ENCODE results near the gene SCARB2.

Gene SCARB2

DNA sequence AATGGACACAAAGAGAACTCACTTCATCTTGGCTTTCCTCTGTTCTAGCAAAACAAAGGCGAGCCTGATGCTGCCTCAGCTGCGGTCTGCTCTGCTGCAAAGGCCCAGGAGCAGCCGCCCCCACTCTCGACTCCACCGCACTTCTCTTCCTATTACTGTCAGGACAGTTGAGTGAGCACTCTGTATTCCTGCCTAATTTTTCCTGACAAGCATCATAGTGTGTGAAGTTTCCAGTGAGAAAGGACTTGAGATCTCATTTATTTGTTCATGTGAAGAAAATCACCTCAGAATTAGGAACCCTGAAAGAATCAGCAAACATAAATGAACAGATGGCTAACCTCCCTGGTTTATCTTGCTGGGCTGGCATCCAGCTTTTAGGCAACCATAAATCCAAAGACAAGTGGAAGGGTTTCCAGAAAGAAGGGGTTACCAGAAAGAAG, 15.6 kb downstream of the SCARB2 start:
- DNase-seq, result peak; percentile 74

DNA sequence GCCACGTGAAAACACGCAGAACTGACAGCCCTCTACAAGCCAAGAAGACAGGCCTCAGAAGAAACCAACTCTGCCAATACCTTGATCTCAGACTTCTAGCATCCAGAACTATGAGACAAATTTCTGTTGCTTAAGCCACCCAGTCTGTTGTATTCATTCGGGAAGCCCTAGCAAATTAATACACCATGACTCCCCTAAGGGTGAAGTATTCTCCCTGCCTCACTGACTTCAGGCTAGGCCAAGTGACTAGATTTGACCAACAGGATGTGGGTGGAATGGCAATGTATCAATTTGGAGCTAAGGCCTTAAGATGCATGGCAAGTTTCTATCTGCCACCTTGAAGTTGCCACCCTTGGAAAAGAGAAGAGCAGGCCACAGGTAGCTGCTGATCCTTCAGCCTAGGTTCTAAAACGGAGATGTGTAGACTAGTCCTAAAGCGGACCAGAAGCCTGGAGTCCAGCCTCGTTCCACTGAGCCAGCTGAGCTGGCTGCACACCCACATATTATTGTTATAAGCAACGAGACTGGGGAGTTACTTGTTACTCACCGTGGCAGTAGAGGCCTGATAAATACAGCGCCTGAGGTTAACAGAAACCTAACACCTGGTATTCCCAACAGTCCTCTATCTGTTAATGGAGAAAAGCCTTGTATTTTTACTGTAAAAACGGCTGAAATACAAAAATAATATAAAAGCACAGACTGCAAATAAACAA, 16.4 kb downstream of the SCARB2 start:
- no peak for DNase-seq

GRCh38 chr4:76196376-76196775, 17.2 kb downstream of the SCARB2 start:
- DNase-seq, result peak; percentile 49

GRCh38 chr4:76195326-76195725, 18.3 kb downstream of the SCARB2 start:
- DNase-seq, result no peak

DNA sequence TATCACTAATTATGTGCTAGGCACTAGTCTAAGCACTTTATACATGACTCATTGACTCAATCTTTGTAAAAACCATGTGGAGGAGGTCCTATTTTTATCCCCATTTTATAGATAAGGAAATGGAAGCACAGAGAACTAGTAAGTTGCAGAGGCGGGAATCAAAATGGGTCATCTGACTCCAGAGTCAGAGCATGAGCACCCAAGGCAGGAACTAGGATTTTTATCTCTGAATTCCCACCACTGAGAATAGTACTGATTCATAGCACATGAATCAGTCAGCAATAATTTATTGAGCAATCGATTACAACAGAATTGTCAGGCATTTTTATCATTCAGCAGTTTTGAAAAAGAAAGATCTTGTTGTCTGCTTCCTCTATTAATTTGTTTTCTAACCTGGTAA, 19.3 kb downstream of the SCARB2 start:
- peak; percentile 95 for DNase-seq

- DNase-seq, result peak; percentile 53
Observed at GRCh38 chr4:76192236-76192635, 21.4 kb downstream of the SCARB2 start.

DNA sequence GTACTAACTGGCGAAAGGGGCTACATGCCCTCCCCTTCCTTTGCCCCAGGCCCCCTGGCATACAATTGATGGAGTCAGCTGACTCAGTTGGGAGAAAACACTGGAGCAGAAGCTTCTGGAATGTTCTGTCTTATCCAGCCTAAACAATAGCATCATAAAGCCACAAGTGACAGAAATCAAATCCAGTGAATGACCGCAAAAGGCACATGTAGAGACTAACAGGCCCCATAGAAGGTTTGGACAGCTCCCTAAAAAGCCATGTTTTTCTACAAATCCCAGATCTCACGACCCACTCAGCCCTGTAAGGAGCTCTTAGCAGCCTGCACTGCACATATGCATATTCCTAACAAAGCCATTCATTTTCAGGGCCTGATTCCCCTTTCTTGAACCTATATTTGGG, 25.1 kb downstream of the SCARB2 start:
- no peak for DNase-seq

- DNase-seq, result no peak
Observed at GRCh38 chr4:76188149-76188548, 25.5 kb downstream of the SCARB2 start.

GRCh38 chr4:76187152-76187551, 26.5 kb downstream of the SCARB2 start:
- no peak for DNase-seq

GRCh38 chr4:76182463-76182862, 31.2 kb downstream of the SCARB2 start:
- no peak for DNase-seq

DNA sequence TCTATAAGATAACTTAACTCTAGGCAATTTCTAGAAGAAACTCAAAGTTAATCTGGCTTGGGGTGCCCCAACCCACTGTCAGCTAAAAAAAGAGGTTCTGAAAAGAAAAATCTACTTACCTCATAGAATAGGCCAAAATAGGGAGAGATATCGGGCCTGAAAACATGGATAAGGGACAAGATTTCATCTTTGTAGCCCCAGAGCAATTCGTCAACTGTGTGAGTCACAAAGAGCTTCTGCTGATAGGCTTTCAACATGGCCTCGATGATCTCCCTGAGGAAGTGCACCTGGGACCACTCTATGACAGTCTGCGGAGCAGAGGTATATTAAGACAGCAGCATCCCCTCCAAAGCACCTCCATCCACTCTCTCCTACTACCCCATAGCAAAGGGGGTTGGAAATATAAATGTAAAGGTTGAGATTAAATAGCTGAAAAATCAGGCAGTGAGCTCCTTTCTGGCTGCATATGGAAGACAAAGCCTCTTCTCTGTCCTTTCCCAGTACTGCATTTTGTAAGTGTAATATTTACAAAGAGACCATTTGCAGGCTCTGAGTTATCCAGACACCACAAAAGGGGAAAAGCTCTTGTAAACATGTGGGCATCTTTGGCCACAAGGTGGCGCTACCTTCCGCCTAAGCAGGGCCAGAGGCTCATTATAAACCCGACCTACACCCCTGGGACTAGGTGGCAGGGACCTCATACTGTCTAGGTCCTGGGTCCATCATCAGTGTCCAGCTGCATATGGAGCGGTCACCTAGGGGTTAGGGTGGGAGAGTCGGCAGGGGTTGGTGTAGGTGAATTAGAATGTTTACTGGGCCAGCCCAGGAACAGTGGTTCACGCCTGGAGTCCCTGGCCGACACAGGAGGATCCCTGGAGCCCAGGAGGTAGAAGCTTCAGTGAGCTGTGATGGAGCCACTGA, 34.0 kb downstream of the SCARB2 start:
- DNase-seq, result peak; percentile 89

GRCh38 chr4:76178296-76178695, 35.3 kb downstream of the SCARB2 start:
- DNase-seq, result no peak

DNA sequence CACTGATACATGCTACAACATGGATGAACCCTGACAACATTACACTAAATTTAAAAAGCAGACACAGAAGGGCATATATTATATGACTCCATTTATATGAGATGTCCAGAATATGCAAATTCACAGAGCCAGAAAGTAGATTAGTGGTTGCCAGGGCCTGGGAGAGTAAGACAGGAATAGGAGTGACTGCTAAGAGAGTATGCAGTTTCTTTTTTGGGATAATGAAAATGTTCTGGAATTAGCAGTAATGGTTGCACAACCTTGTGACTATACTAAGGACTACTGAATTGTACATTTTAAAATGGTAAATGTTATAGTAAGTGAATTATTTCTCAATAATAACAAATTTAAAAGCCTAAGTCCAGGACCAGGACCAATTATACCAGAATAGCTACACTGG, 35.9 kb downstream of the SCARB2 start:
- DNase-seq, result no peak

DNA sequence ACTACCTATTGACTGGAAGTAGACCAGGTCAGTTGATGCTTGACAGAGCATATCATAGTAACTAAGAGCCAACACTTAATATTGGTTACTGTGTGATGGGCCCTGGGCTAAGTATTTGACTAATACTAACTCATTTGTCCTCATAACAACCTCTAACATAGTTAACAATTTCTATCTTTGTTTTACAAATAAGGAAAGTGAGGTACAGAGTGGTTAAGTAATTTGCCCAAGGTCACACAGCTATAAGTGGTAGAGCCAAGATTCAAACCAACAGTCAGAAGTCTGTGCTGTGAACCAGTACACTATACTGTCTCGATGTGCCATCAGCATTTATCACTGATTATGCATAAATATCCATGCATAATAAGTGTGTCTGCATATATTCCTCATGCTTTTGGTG, 38.3 kb downstream of the SCARB2 start:
- no peak for DNase-seq

- no peak for DNase-seq
Observed at GRCh38 chr4:76174216-76174615, 39.4 kb downstream of the SCARB2 start.

DNA sequence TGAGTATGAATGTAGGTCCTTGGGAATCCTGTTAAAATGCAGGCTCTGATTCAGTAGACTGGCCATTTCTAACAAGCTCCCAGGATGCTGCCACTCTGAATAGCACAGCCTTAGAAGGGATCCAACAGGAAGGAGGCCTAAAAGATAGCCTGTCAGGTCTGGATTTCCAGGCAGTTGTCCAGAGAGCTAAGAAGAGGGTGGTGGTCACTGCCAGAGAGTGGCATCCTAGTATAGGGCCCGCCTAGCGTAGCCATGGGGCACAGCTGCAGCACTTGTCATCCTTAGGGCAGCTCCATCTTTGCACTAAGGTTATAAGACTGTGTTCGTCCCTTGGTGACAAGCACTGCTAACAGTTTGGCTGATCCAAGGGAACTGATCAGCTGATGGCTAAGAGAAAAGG, 44.9 kb downstream of the SCARB2 start:
- no peak for DNase-seq

GRCh38 chr4:76166480-76166879, 47.1 kb downstream of the SCARB2 start:
- DNase-seq, result no peak

GRCh38 chr4:76160355-76160754, 53.3 kb downstream of the SCARB2 start:
- DNase-seq, result no peak

DNA sequence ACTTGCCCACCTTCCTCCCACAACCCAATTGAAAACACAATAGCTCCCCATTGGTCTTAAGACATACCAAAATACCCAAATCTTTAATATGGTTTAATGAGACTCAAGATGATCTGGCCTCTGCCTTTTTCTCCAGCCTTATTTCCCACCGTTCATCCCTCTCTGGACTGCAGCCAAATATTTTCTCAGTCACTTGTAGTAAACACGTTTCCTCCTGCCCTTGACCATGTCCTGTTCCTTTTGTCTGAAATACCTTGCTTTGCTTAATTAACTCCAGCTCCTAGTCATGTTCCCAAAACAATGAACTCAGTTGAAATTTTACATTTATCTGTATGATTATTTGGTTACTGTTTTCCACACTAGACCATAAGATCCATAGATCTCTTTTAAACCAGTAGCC, 57.0 kb downstream of the SCARB2 start:
- no peak for DNase-seq

DNA sequence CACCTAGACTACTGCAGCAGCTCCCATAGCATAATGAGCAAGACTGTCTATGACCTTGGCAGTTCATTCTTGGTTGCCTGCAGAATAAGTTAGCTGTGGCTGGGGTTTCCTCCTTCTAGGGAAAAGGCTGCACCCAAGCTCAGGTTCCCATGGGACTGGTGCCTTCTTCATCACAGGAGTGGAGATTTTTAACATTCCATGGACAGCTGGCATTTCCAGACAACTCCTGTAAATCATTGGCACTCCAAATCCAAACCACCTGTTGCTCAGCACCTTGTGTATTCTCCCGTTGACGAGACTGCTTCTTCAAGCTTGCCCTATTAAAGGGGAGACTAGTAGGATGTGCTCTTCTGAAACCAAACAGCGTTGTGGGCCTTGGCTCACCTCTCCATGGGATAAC, 57.6 kb downstream of the SCARB2 start:
- DNase-seq, result no peak

DNA sequence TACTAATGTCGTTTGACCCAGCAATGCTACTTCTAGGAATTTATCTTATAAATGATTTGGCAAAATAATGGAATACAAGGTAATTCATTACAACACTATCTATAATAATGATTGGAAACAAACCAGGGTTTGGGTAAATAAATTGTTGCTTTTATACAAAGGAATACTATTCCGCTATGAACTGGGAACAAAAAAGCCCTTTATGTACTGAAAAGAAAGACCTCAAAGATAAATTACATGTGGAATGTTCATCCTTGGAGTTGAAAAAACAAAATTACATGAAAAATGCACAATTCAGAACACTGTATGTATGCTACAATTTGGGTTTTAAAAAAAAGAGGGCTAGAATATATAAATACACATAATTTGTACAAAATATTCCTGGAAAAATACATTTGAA, 60.3 kb downstream of the SCARB2 start:
- DNase-seq, result no peak

DNA sequence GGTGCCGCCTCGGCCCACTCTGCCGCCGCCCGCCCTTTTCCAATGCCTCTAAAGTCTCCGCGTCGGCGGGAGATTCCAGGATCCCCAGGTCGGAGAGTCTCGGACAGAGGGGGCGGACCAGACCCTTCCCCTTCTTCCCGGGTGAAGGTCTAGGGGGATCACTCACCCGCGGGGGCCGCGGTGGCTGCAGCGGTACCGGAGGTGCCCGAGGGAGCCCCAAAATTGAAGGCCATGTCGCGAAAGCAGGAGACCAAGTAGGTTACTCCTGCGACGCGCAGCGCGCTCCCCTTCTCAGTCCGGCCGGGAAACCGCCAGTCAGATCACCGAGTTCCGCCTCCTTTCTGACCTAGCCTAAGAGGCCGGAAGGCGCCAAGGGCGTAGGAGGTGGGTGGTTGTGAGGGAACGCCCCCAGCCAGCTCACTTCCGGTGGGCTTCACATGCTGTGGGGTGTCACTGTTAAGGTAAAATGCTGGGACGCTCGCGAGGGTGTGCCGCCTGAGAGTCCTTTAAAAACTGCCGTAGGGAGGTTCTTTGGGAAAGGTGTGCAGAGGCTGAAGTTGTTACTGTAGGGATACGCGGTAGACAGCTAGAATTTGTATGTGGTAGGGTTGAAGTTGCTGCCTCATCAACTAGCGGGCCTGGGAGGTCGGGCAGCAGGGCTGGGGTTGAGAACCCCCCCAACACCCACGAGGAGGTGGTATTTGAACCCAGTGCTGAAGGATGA, 65.3 kb downstream of the SCARB2 start, which contains the start of gene NUP54:
TSS of gene NUP54 (minus strand) at position 256 of the 724 bp plus-strand sequence. CDS start at position 233, 23 bp downstream.
- DNase-seq, result peak; percentile 97

- DNase-seq, result peak; percentile 52
Observed at GRCh38 chr4:76147454-76148141, 66.0 kb downstream of the SCARB2 start.

All from suppressor macrophage treated with lipopolysaccharide for 4 hours (primary cell).